WTC11 (cell line): Measurements from ENCODE around the gene BMP7. TPM values are rescaled to one million over a fixed set of nuclear protein-coding genes. Genes with fewer than 3 reads are reported as not detected.

Experiments
- ATAC-seq: fragments of 200-7000 bp; cut with Tn5 transposase; 2 replicates; pipeline ENCODE4 v1.10.0; 2021; ENCODE audit warnings: mild to moderate bottlenecking, moderate library complexity
- CTCF ChIA-PET: fragments of 300-600 bp; sonication (Branson Sonifier 250); formaldehyde crosslinking; loops from one replicate; lab custom pipeline; 2021; ENCODE audit warnings: antibody characterized with exemption; lab: Charles Lee
- POLR2A ChIA-PET: fragments of 350-600 bp; sonication (Branson Sonifier 250); formaldehyde crosslinking; loops from one replicate; lab custom pipeline; 2021; ENCODE audit warnings: antibody characterized with exemption; lab: Charles Lee
- DNase-seq: peaks from one replicate; pipeline ENCODE4 v3.0.0; 2021; ENCODE audit warnings: low spot score
- H3K27ac Mint-ChIP-seq: 2 replicates; pipeline ENCODE4 v1.8.0; 2021; ENCODE audit warnings: mixed read lengths
- H3K27me3 Mint-ChIP-seq: 2 replicates; pipeline ENCODE4 v1.8.0; 2021; ENCODE audit warnings: low read depth, mild to moderate bottlenecking, moderate library complexity, mixed read lengths
- H3K36me3 Mint-ChIP-seq: 2 replicates; pipeline ENCODE4 v1.8.0; 2021; ENCODE audit warnings: mixed read lengths
- H3K4me1 Mint-ChIP-seq: 2 replicates; pipeline ENCODE4 v1.8.0; 2022; ENCODE audit warnings: mixed read lengths
- H3K4me3 Mint-ChIP-seq: 2 replicates; pipeline ENCODE4 v1.8.0; 2021; ENCODE audit warnings: mild to moderate bottlenecking, moderate library complexity, mixed read lengths
- H3K9me3 Mint-ChIP-seq: 2 replicates; pipeline ENCODE4 v1.8.0; 2021; ENCODE audit warnings: mixed read lengths
- ATF2 ChIP-seq: sonication (generic); formaldehyde crosslinking; IDR thresholded peaks from 2 replicates; pipeline ENCODE4 v1.8.1; 2022; ENCODE audit warnings: low read depth, missing genetic modification reagents, borderline replicate concordance
- ELF4 ChIP-seq: sonication (generic); formaldehyde crosslinking; IDR thresholded peaks from 2 replicates; pipeline ENCODE4 v1.8.1; 2022; ENCODE audit warnings: low read depth, mild to moderate bottlenecking, moderate library complexity, missing genetic modification reagents
- ETV6 ChIP-seq: sonication (generic); formaldehyde crosslinking; IDR thresholded peaks from 2 replicates; pipeline ENCODE4 v1.8.1; 2022; ENCODE audit warnings: mild to moderate bottlenecking, missing genetic modification reagents
- FOXK1 ChIP-seq: sonication (generic); formaldehyde crosslinking; IDR thresholded peaks from 2 replicates; pipeline ENCODE4 v1.8.0; 2022; ENCODE audit warnings: mild to moderate bottlenecking, moderate library complexity, missing genetic modification reagents
- GTF2I ChIP-seq: fragments of 250-450 bp; sonication (Bioruptor Pico); conservative IDR thresholded peaks from 2 replicates; pipeline ENCODE4 v1.4.0; 2021; ENCODE audit warnings: mild to moderate bottlenecking
- MAX ChIP-seq: sonication (generic); formaldehyde crosslinking; IDR thresholded peaks from 2 replicates; pipeline ENCODE4 v1.8.0; 2022; ENCODE audit warnings: mild to moderate bottlenecking, missing genetic modification reagents
- NR2C2 ChIP-seq: sonication (generic); formaldehyde crosslinking; IDR thresholded peaks from 2 replicates; pipeline ENCODE4 v1.8.0; 2022; ENCODE audit warnings: mild to moderate bottlenecking, missing genetic modification reagents
- PRRX2 ChIP-seq: fragments of 250-450 bp; sonication (Bioruptor Pico); IDR thresholded peaks from 2 replicates; pipeline ENCODE4 v1.8.0; 2021; ENCODE audit warnings: mild to moderate bottlenecking
- STAT6 ChIP-seq: sonication (generic); formaldehyde crosslinking; conservative IDR thresholded peaks from 2 replicates; pipeline ENCODE4 v1.8.1; 2023; ENCODE audit warnings: mild to moderate bottlenecking, low read depth, missing genetic modification reagents, moderate library complexity
- ZNF121 ChIP-seq: sonication (generic); formaldehyde crosslinking; IDR thresholded peaks from 2 replicates; pipeline ENCODE4 v1.8.0; 2023; ENCODE audit warnings: missing genetic modification reagents
- ZNF281 ChIP-seq: sonication (generic); formaldehyde crosslinking; IDR thresholded peaks from 2 replicates; pipeline ENCODE4 v1.8.0; 2023; ENCODE audit warnings: mild to moderate bottlenecking, missing genetic modification reagents
- ZNF416 ChIP-seq: fragments of 250-450 bp; sonication (Bioruptor Pico); IDR thresholded peaks from 2 replicates; pipeline ENCODE4 v1.9.0; 2021; ENCODE audit warnings: mild to moderate bottlenecking, inconsistent platforms
- total RNA-seq: library from RNA; stranded (reverse); gene quantifications from 3 replicates; pipeline ENCODE4 v1.2.3, GENCODE V29; 2021

The BMP7 gene
- total RNA-seq, 1 experiment from 2014 or later, result 40.7 TPM

DNA sequence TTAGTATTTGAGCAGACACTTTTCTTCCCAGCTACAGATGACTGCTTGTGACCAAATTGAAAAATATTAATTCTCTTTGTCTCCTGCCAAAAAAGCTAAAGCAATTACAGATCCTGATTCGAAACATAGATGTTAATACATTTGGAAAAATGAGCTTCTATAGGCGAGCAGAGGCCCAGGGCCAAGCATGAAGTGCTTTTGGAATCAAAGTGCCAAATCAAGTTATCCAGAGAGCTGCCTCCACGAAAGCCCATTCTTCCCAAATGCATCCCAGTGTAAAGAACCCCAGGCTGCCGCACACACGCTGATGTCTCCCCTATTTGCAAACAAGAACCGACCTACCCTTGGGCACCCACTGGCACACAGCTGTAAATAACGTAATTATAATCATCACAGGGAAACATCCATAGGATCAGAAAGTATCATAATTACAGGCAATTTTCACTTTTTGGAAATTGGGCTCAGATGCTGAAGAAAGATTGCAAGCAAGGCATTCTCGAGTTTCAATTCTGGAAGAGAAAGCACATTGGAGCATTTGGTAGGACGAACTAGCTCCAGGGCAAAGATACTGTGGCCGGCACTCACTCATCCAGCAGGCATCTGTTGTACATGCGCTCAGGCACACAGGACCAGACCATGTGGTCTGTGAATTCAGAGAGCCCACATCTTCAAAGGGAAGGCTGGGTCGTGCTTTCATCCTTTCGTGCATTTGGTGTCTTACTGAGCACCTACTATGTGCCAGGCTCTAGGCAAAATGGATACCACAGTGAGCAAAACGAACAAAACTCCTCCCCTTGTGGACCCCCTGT is 45.9 kb downstream of the BMP7 start:
- H3K4me3 Mint-ChIP-seq, result no peak overlapping the region
- ATAC-seq, result no peak
- H3K27ac Mint-ChIP-seq, result no peak overlapping the region
- peaks cover 9% of the 10 kb centered on the region; the same call in 1 of the 2 replicates for H3K36me3 Mint-ChIP-seq
- CTCF ChIA-PET, result interaction anchor here (0.8 to 1.4 kb wide), 2 partner anchors 24 to 109 kb away, joined by 3 to 7 read pairs; partner anchors contain the start of gene SPO11
- H3K4me1 Mint-ChIP-seq, result no peaks in the 10 kb centered on the region
- peaks cover 3% of the 10 kb centered on the region; the same call in 1 of the 2 replicates for H3K9me3 Mint-ChIP-seq
- POLR2A ChIA-PET, result interaction anchor here (1.1 kb wide), 1 partner anchor 89 kb away, joined by 3 read pairs; no protein-coding TSS in a partner anchor
- no peak for DNase-seq
- no peak for TF ChIP-seq FOXK1 (CRISPR knock-in tag)
- TF ChIP-seq NR2C2 (CRISPR knock-in tag), result no peak
- TF ChIP-seq GTF2I (CRISPR knock-in tag), result no peak
- TF ChIP-seq PRRX2 (CRISPR knock-in tag), result no peak
- no peak for TF ChIP-seq ZNF121 (CRISPR knock-in tag)
- no peak for TF ChIP-seq ELF4 (CRISPR knock-in tag)
- TF ChIP-seq ETV6 (CRISPR knock-in tag), result no peak
- no peak for TF ChIP-seq ZNF281
- no peak for TF ChIP-seq STAT6 (CRISPR knock-in tag)
- no peaks in the 10 kb centered on the region for H3K27me3 Mint-ChIP-seq

GRCh38 chr20:57219071-57219677 is 47.3 kb downstream of the BMP7 start:
- no peaks in the 10 kb centered on the region for H3K4me1 Mint-ChIP-seq
- ChIA-PET POLR2A (interaction anchor here (0.5 kb wide), 1 partner anchor 659 kb away, joined by 4 read pairs; no protein-coding TSS in a partner anchor), CTCF (interaction anchor here (0.6 to 1.5 kb wide), 7 partner anchors 11 to 128 kb away, joined by 3 to 7 read pairs (median 4); partner anchors contain the start of gene SPO11)
- no peak overlapping the region for H3K27ac Mint-ChIP-seq
- H3K36me3 Mint-ChIP-seq, result peaks cover 9% of the 10 kb centered on the region; the same call in 1 of the 2 replicates
- TF ChIP-seq ZNF416, result no peak
- TF ChIP-seq ZNF281, result no peak
- TF ChIP-seq ATF2 (CRISPR knock-in tag), result no peak
- TF ChIP-seq MAX (CRISPR knock-in tag), result no peak
- no peak for TF ChIP-seq NR2C2 (CRISPR knock-in tag)
- H3K9me3 Mint-ChIP-seq, result peaks cover 3% of the 10 kb centered on the region; the same call in 1 of the 2 replicates
- H3K4me3 Mint-ChIP-seq, result no peak overlapping the region
- H3K27me3 Mint-ChIP-seq, result no peaks in the 10 kb centered on the region
- no peak for DNase-seq
- no peak for ATAC-seq
